Stimulated activated naive CD4-positive, alpha-beta T cell (primary cell): ENCODE data around the gene DDOST.
"Not testable (repeated sequence)": the region's sequence is repeated elsewhere in the genome, so short reads cannot be mapped to it uniquely, and the experiment has no call there.

Source experiments
- DNase-seq, 6 experiments: peaks; one replicate each; lab custom pipeline; 2025; lab: John Stamatoyannopoulos, UW

The DDOST gene

DNA sequence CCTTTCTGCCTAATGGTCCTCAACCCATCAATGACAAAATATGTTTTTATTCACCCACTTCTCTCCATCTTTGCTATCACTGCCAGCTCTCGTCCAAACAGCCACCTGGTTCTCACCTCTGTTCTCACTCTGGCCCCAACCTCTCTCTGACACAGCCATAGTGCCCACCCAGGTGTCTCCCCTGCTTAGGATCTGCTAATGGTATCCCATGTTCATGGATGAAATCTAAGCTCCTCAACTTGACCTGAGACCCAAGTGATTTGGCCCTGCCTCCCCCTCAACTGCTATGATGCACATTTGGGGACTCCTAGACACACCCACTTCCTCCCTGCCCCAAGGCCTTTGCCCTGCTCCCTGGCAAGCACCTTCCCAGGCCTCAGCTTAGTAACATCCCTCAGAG is 30.7 kb upstream of the DDOST start:
- DNase-seq, result no peak

GRCh38 chr1:20689645-20690056 is 28.5 kb upstream of the DDOST start:
- DNase-seq, result no peak

DNA sequence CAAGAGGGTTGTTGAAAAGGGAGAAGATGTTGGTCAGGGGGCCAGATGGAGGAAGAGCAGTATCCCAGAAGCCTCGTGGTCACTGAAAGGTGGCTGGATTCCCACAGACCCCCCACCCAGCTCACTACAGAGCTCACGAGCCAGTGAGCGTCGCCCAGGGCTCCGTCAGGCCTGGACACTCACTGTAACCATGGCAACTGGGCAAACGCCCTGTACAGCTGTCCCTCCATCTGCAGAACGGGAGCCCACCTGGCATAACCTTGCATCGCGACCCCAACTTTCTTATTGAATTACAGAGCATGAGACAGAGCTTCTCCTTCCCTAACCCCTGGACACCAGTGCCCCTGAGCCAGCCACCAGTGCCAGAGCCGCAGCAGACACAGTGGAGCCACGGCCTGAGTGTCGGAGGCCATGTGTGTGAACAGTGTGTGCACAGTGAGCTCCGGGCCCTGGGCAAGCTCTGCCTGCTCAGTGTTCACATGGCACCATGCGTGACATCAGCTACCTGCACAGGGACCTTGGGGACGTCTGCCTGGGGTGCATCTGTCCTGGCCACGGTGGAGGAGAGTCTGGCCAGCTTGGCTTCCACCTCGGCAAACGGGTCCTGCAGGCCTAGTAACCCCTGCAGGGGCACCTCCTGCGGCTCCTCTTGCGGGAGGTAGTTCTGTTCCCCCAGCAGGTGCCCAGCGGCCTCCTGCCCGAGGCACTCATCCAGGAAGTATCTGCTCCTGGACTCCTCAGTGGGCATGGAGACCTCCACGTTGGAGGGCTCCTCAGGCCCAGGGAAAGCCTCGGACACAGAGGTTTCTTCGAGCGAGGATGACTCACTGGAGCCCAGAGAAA is 25.9 kb upstream of the DDOST start:
- DNase-seq, result no peak

DNA sequence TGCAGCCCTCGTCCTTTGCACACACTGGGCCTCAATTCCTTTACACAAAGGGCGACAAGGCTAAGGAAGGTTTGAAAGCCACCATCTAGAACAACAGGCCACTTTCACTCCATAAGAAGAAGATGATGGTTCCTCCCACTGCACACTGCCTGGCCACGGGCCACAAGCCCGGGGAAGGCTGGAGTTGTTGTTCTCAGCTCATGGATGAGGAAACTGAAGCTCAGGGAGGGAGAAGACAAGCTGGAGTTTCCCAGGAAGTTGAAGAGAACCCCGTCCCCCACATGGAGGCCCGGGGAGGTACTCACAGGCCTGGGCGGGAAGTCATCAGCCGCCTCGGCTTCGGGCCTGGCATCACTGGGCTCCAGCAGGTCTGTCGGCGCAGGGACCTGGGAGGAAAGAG is 24.6 kb upstream of the DDOST start:
- DNase-seq, result no peak

- no peak for DNase-seq
Observed at GRCh38 chr1:20685099-20685662, 24.0 kb upstream of the DDOST start.

GRCh38 chr1:20684651-20685050 is 23.5 kb upstream of the DDOST start:
- no peak for DNase-seq

DNA sequence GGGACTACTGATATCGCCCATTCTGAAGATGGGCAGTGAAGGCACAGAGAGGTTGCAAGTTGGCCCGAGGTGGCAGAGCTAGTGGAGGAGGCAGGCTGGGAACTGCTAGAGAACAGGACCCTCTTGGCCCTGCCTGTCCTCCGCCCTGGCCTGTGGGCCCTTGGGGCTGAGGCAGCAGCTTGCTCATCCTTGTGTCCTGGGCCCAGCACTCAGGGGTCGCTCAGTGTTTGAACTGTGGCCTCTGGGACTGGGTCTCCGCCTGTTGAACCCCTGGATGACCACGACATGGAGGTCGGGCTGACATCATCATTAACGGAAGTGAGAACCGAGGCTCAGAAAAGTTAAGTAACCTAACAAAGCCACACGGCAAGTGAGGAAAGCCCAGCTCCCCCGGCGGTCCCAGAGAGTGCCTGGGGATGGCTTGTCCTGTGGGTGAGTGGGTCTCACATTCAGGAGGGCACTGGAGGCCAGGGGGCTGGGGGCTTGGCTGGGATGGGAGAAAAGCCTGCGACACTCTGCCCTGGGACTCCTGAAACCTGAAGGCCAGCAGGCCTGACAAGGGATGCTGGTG is 23.0 kb upstream of the DDOST start:
- DNase-seq, result no peak

GRCh38 chr1:20683614-20684013 is 22.4 kb upstream of the DDOST start:
- DNase-seq, result no peak

- no peak for DNase-seq
Observed at GRCh38 chr1:20682571-20683236, 21.5 kb upstream of the DDOST start.

- DNase-seq, result no peak
Observed at GRCh38 chr1:20681999-20682398, 20.8 kb upstream of the DDOST start.

GRCh38 chr1:20680269-20680668 is 19.1 kb upstream of the DDOST start:
- DNase-seq, result no peak

DNA sequence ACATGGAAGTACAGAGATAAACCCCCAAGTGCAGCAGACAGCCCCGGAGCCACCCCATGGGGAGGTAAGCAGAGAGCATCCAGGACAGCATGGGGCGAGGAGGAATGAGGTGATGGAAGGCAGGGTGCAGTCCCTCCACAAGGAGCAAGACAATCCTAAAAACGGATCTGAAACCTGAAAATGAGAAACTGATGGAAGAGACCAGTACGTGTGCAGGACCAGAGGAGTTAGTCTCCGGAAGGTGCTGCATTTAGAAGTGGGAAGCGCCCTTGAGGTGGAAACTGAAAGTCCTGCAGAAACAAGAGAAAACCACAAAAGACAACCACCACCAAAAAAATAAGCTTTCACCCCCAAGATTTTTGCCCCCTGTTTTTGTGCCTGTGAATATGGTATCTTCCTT is 17.4 kb upstream of the DDOST start:
- no peak for DNase-seq

GRCh38 chr1:20673626-20674025 is 12.5 kb upstream of the DDOST start:
- DNase-seq, result not testable (repeated sequence)

DNA sequence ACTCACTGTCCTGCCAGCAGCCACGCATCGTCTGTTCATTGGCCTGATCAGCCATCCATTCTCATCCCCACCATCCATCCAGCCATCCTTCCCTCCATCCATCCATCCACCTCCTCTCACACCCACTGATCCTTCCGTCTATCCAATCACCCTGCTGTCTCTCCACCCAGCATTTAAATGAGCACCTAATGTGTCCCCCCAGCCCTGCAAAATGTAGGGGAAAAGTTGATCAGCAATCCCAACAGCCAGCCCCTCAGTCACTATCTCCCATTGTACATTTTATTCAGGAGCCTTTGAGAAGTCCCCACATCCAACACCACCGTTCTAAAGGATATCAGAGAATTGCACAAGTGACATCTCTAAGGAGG is 11.1 kb upstream of the DDOST start:
- DNase-seq, result no peak

GRCh38 chr1:20670936-20671335 is 9.8 kb upstream of the DDOST start:
- DNase-seq, result no peak

DNA sequence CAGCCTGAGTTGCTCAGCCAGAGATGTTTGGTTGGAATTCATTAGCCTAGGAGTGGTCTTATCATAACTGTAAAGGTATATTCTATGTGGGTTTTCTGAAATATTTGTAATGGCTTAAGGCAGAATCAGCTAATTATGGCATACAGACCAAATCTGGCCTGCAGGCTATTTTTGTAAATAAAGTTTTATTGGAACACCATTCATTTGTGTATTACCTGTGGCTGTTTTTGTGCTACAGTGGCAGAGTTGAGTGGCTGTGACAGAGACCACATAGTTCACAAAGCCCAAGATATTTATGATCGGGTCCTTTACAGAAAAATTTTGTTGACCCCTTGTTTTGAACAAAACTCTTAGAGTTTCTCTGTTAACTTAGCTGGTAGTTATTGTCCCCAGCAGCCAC is 7.4 kb upstream of the DDOST start:
- no peak for DNase-seq

DNA sequence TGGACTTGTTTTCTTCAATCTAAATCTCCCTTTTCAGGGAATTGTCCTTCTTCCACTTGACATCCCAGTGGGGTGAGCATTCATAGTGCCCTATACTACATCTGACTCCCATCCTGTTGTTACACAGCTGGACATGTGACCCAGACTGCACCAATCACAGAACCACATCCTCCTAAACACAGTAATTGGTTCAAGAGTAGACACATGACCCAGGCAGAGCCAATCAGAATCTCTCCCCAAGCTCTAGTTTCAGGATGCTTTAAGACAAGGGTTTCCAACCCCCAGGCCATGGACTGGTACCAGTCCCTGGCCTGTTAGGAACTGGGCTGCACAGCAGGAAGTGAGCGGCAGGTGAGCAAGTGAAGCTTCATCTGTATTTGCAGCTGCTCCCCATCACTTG is 5.6 kb upstream of the DDOST start:
- no peak for DNase-seq

DNA sequence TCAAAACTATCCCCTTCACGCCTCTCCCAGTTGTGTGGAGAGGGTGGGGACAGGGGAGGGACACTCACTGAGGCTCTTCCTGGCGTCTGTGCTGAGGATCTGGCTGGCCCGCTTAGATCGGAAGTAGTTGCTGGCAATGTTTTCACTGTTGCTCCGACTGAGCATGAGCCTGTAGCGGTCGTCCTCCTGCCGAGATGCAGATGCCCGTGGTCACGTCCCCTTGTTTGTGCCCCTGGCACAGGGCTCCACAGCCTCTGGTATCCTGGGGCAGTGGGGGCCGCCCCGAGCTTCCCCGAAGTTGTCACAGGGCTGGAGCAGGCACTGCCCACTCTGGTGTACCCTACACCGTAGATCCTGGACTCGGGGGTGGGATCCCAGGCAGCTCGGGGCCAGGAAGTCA is 5.0 kb upstream of the DDOST start:
- DNase-seq, result no peak

DNA sequence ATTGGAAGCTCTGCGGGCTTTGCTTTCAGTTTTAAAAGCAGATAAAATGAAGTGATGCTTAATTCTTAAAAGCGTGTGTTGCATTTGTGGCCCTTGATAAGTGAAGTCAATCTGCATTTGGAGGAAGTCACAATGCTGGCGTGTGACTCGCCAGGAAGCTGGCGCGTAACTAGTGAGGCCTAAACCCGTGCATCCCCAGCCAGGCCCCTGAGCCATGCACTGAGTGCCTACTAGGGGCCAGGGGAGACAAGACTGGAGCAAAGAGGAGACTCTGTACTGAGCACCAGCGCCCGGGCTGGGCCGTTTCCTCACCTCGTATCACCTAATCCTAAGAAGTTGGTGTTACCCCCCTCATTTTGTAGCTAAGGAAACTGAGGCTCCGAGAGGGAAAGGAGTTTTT is 4.6 kb upstream of the DDOST start:
- DNase-seq, result no peak

DNA sequence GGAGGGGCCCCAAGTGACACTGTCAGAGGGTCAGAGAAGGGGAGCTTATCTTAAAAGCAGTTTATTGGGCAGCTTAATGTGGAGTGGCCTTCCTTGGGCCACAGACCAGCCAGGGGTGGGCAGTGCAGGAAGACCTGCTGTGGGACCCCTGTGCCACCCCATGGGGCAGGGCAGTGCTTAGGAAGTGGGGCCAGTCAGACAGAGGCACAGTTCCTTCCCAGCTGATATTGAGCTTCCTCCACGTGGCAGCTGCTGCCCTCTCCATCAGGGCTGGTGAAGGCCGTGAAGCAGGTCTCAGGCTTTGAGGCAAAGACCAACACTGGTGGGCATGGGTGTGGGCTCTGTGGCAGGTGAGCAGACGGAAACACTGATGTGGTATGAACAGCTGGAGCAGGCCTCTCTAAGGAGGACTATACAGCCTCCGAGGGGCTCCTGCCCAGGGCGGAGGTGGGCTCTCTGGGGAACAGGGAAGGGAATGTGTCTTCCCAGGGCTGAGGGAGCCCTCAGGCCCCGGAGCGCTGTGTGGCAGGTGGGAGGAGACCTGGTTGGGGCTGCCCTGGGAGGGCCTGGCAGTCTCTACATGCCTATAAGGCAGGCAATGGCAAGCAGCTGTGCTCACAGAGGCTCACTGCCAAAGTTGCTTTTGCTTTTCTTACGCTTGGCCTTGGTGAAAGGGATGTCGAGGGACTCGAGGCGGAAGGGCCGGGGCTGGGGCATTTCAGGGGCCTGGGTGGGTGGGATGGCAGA is 3.0 kb upstream of the DDOST start:
- DNase-seq, result no peak

- DNase-seq, result no peak
Observed at GRCh38 chr1:20663365-20663764, 2.2 kb upstream of the DDOST start.

DNA sequence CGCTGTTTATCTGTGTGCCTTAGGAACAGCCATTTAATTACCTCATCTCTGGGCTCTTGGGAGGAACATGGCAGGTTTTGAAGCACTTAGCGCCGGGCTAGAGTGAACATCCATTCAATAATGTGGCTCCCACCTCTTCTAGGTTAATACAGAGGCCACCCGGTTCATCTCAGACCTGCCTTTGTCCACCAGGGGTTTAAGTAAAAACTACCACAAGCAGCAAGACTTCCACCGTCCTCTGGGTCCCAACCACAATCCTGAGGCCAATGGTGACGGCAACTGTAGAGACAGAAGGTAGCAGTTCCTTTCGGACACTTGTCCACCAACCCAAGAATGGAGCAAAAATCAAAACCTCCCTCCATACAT is 924 bp upstream of the DDOST start:
- no peak for DNase-seq

DNA sequence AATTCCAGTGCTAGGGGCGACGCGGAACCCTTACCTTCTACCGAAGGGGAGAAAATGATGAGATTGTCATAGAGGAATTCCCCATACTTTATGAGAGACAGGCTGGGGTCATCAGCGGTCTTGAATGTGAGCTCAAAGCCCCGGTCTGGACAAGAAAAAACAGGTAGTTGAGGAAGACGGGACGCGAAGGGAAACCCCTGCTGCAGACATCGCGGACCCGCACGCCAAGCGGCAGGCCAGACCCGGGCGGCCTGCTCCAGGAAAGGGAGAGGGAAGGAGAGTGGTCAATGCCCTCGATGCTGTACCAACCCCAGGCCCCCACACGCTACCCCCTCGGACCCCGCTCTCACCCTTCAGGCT is 342 bp downstream of the DDOST start:
- peak in 2 of 6 experiments; percentile 30 to 36 for DNase-seq
